Measurements from ENCODE around the gene EML4.
A peak's percentile ranks its signal among the peaks of the same experiment; 100 is the strongest.

The EML4 gene

DNA sequence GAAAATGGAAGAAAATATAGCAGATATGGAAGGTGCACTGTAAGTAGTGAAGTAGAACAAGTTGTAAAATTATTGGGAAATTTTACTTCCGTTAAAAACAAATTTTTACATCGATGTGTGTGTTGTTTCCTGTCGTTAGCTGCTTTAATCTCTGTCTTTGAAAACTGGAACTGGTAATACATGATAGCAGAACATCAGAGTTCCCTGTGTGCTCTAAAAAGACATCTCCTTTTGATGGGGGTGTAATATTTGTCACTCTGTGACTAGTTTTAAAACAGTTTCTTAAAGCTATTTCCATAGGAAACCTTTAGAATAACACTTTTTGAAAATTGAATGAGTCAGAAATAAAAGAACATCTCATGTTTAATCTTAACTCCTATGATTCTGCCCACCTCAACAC is 148.3 kb downstream of the EML4 start:
- Mint-ChIP-seq H3K36me3 (ENCODE audit: low read depth) (peaks cover 60% of the 10 kb centered on the region), H3K9me3 (no peaks in the 10 kb centered on the region), H3K27ac (no peak overlapping the region), H3K27me3 (ENCODE audit: low read depth, poor library complexity) (no peaks in the 10 kb centered on the region), H3K4me1 (no peaks in the 10 kb centered on the region), H3K4me3 (no peak overlapping the region)
- DNase-seq, result no peak
- no peak for TF ChIP-seq CTCF (IDR thresholded peaks at IDR 0.05)

DNA sequence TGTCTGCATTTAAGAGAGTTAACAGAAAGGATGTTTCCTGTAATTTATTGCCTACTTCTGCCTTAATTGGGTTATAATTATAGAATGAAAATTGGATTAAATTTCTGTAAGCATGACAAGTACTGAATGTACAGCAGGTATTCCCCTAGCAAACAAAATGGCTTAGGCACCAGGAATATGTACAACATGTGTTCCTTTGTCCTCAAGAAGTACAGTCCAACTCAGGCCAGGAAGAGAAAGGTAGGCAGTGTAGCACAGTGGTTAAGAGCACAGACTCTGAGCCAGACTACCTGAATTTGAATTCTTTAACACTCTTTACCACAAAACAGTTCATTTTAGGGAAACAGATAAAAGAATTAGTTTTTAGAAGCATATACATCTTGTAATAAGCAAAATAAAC is 148.8 kb downstream of the EML4 start:
- no peaks in the 10 kb centered on the region for H3K4me1 Mint-ChIP-seq
- no peaks in the 10 kb centered on the region for H3K9me3 Mint-ChIP-seq
- H3K27me3 Mint-ChIP-seq (ENCODE audit: low read depth, poor library complexity), result no peaks in the 10 kb centered on the region
- no peak for DNase-seq
- H3K4me3 Mint-ChIP-seq, result no peak overlapping the region
- peaks cover 60% of the 10 kb centered on the region for H3K36me3 Mint-ChIP-seq (ENCODE audit: low read depth)
- no peak overlapping the region for H3K27ac Mint-ChIP-seq
- TF ChIP-seq CTCF (IDR thresholded peaks at IDR 0.05), result no peak

DNA sequence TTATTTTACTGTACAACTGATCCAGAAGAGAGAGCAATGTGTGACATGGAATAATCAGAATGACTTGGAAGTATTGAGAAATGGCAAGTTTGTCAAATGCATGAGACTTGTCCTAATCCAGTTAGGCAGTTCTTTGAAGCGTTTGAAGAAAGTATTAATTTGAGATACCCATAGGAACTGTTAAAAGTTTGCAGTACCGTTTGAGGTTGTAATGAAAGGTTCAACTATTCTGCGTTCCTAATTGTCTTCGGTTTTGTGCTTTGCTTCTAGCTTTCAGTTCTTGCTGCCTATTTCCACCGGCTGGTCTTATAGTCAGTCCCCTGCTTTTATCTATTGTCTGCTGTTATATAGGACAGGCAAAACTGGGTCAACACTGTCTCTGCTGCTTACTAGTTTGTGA is 150.1 kb downstream of the EML4 start:
- H3K4me1 Mint-ChIP-seq, result no peaks in the 10 kb centered on the region
- no peaks in the 10 kb centered on the region for H3K27me3 Mint-ChIP-seq (ENCODE audit: low read depth, poor library complexity)
- no peak for DNase-seq
- H3K4me3 Mint-ChIP-seq, result no peak overlapping the region
- H3K36me3 Mint-ChIP-seq (ENCODE audit: low read depth), result peaks cover 63% of the 10 kb centered on the region
- no peak for TF ChIP-seq CTCF (IDR thresholded peaks at IDR 0.05)
- H3K9me3 Mint-ChIP-seq, result no peaks in the 10 kb centered on the region
- peak overlapping the region; percentile 83 for H3K27ac Mint-ChIP-seq

GRCh38 chr2:42321452-42322064 is 152.4 kb downstream of the EML4 start:
- TF ChIP-seq CTCF (IDR thresholded peaks at IDR 0.05), result no peak
- no peak overlapping the region for H3K4me3 Mint-ChIP-seq
- H3K4me1 Mint-ChIP-seq, result no peaks in the 10 kb centered on the region
- H3K27ac Mint-ChIP-seq, result no peak overlapping the region
- no peaks in the 10 kb centered on the region for H3K9me3 Mint-ChIP-seq
- no peak for DNase-seq
- H3K27me3 Mint-ChIP-seq (ENCODE audit: low read depth, poor library complexity), result no peaks in the 10 kb centered on the region
- peaks cover 60% of the 10 kb centered on the region for H3K36me3 Mint-ChIP-seq (ENCODE audit: low read depth)

DNA sequence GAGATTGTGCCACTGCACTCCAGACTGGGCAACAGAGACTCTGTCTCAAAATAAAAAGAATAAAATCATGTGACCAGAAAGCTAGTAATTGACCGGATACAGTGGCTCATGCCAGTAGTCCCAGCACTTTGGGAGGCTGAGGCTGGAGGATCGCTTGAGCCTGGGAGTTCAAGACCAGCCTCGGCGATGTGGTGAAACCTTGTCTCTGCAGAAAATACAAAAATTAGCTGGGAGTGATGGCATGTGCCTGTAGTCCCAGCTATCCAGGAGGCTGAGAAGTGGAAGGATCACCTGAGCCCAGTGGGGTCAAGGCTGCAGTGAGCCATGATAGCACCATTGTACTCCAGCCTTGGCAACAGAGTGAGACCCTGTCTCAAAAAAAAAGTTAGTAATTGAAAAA is 155.1 kb downstream of the EML4 start:
- Mint-ChIP-seq H3K27me3 (ENCODE audit: low read depth, poor library complexity) (no peaks in the 10 kb centered on the region), H3K27ac (peak overlapping the region; percentile 32), H3K4me3 (no peak overlapping the region), H3K36me3 (ENCODE audit: low read depth) (peaks cover 53% of the 10 kb centered on the region), H3K4me1 (no peaks in the 10 kb centered on the region), H3K9me3 (no peaks in the 10 kb centered on the region)
- TF ChIP-seq CTCF (IDR thresholded peaks at IDR 0.05), result no peak
- no peak for DNase-seq

- DNase-seq, result no peak
- Mint-ChIP-seq H3K4me1 (peaks cover 5% of the 10 kb centered on the region), H3K27me3 (ENCODE audit: low read depth, poor library complexity) (no peaks in the 10 kb centered on the region), H3K27ac (no peak overlapping the region), H3K36me3 (ENCODE audit: low read depth) (peaks cover 55% of the 10 kb centered on the region), H3K4me3 (no peak overlapping the region), H3K9me3 (no peaks in the 10 kb centered on the region)
- TF ChIP-seq CTCF (IDR thresholded peaks at IDR 0.05), result no peak
Measured at GRCh38 chr2:42324949-42325348, 155.8 kb downstream of the EML4 start.
